CD14-positive monocyte (primary cell): ENCODE results near the gene SEMA3A. TPM values are rescaled to one million over a fixed set of nuclear protein-coding genes. Genes with fewer than 3 reads are reported as not detected.

Source experiments
- DNase-seq, 3 donors: peaks; one replicate each; pipeline ENCODE4 v3.0.0-alpha.2; 2011 to 2022
- H2AFZ ChIP-seq: 2 replicates; pipeline ENCODE4 v1.6.0; 2012; ENCODE audit warnings: mild to moderate bottlenecking, low read depth, low read length, inconsistent platforms; ENCODE audit not compliant: insufficient read depth, poor library complexity, severe bottlenecking
- H3K27ac ChIP-seq, 2 donors: 1 replicate in 1 of 2; 2 replicates in 1 of 2; pipeline ENCODE4 v1.5.1; 2012 to 2013; ENCODE audit warnings: low read length in 2 of 2, control low read depth in 1 of 2, inconsistent platforms in 1 of 2, low read depth in 1 of 2, mild to moderate bottlenecking in 1 of 2
- H3K27me3 ChIP-seq, 2 donors: one replicate each; pipeline versions ENCODE4 v1.6.0 to v1.6.1; 2011 to 2013; ENCODE audit warnings: low read length in 2 of 2; ENCODE audit not compliant: control insufficient read depth in 2 of 2, insufficient read depth in 2 of 2
- H3K36me3 ChIP-seq, 2 donors: replicated peaks in 1 of 2; 1 replicate in 1 of 2; 2 replicates in 1 of 2; pipeline versions ENCODE4 v1.5.1 to v1.6.1; 2012 to 2013; ENCODE audit warnings: low read length in 2 of 2, control low read depth in 1 of 2, inconsistent platforms in 1 of 2, mild to moderate bottlenecking in 1 of 2; ENCODE audit not compliant: insufficient read depth in 2 of 2, control insufficient read depth in 1 of 2
- H3K4me1 ChIP-seq, 2 donors: 1 replicate in 1 of 2; 2 replicates in 1 of 2; pipeline versions ENCODE4 v1.5.1 to v1.6.1; 2012 to 2013; ENCODE audit warnings: low read length in 2 of 2, control low read depth in 1 of 2, inconsistent platforms in 1 of 2, mild to moderate bottlenecking in 1 of 2, moderate library complexity in 1 of 2; ENCODE audit not compliant: insufficient read depth in 2 of 2, control insufficient read depth in 1 of 2
- H3K4me2 ChIP-seq: replicated peaks from 2 replicates; pipeline ENCODE3; 2012; ENCODE audit warnings: low read length, moderate library complexity, mild to moderate bottlenecking; ENCODE audit not compliant: poor library complexity, severe bottlenecking; ENCODE audit errors: extremely low read depth
- H3K4me3 ChIP-seq, 3 experiments: fragments of 200-600 bp in 1 of 3; sonication (generic) in 1 of 3; replicated peaks in 1 of 3; 1 replicate in 2 of 3; 2 replicates in 1 of 3; pipeline ENCODE4 v1.5.1; 2011 to 2013; ENCODE audit warnings: low read length in 3 of 3, mild to moderate bottlenecking in 3 of 3, control low read depth in 2 of 3, low read depth in 2 of 3, inconsistent platforms in 1 of 3, moderate library complexity in 1 of 3
- H3K79me2 ChIP-seq: 2 replicates; pipeline ENCODE4 v1.6.0; 2012; ENCODE audit warnings: mild to moderate bottlenecking, control low read depth, inconsistent platforms, low read length, moderate library complexity; ENCODE audit not compliant: insufficient read depth
- H3K9ac ChIP-seq: 2 replicates; pipeline ENCODE4 v1.6.0; 2017; ENCODE audit warnings: low read length, mild to moderate bottlenecking; ENCODE audit not compliant: insufficient read depth, poor library complexity, severe bottlenecking
- H3K9me3 ChIP-seq, 2 donors: replicated peaks in 1 of 2; 1 replicate in 1 of 2; 2 replicates in 1 of 2; pipeline versions ENCODE4 v1.5.1 to v1.6.1; 2012 to 2013; ENCODE audit warnings: low read length in 2 of 2, control low read depth in 1 of 2; ENCODE audit not compliant: control insufficient read depth in 1 of 2, insufficient read depth in 1 of 2
- H4K20me1 ChIP-seq: 2 replicates; pipeline ENCODE4 v1.6.0; 2012; ENCODE audit warnings: mild to moderate bottlenecking, low read length, control low read depth, moderate library complexity; ENCODE audit not compliant: insufficient read depth
- H3K27ac Mint-ChIP-seq, 7 donors: one replicate each; pipeline ENCODE4 v1.8.0; 2020; ENCODE audit warnings: mild to moderate bottlenecking in 7 of 7, mixed read lengths in 7 of 7, moderate library complexity in 6 of 7, inconsistent platforms in 2 of 7
- H3K27me3 Mint-ChIP-seq, 3 donors: one replicate each; pipeline ENCODE4 v1.8.0; 2021 to 2022; ENCODE audit warnings: low read depth in 3 of 3, mild to moderate bottlenecking in 3 of 3, mixed read lengths in 3 of 3, moderate library complexity in 3 of 3, inconsistent platforms in 1 of 3
- H3K36me3 Mint-ChIP-seq, 2 donors: one replicate each; pipeline ENCODE4 v1.8.0; 2020; ENCODE audit warnings: mixed read lengths in 2 of 2, inconsistent platforms in 1 of 2, mild to moderate bottlenecking in 1 of 2
- H3K4me1 Mint-ChIP-seq: one replicate; pipeline ENCODE4 v1.8.0; 2020; ENCODE audit warnings: mild to moderate bottlenecking, mixed read lengths
- H3K4me3 Mint-ChIP-seq, 2 donors: one replicate each; pipeline ENCODE4 v1.8.0; 2020; ENCODE audit warnings: mild to moderate bottlenecking in 2 of 2, mixed read lengths in 2 of 2, moderate library complexity in 1 of 2
- H3K9me3 Mint-ChIP-seq, 7 donors: one replicate each; pipeline ENCODE4 v1.8.0; 2020 to 2022; ENCODE audit warnings: mixed read lengths in 7 of 7, mild to moderate bottlenecking in 6 of 7, moderate library complexity in 6 of 7, inconsistent platforms in 2 of 7
- CTCF ChIP-seq: fragments of 200-600 bp; IDR thresholded peaks from one replicate; pipeline ENCODE4 v1.8.0; 2022; ENCODE audit warnings: antibody characterized with exemption, mild to moderate bottlenecking
- whole genome bisulfite sequencing: methylation state at CpG from one replicate; pipeline ENCODE4 v1.1.5; 2013; ENCODE audit warnings: missing lambda C conversion rate; ENCODE audit not compliant: insufficient coverage; 5-methylcytosine and 5-hydroxymethylcytosine counted together
- intact Hi-C, 2 donors: fragments of 100-400 bp; cut with micrococcal nuclease; formaldehyde crosslinking; loops; one replicate each; pipeline versions ENCODE4 v1.15.0 to v1.15.1; 2023
- polyA plus RNA-seq, 3 donors: library from polyadenylated mRNA; depleted of rRNA in 1 of 3; unstranded in 2 of 3; stranded (reverse) in 1 of 3; fragments of 300-500 nt in 2 of 3; fragments of >200 nt in 1 of 3; fragmentation: Illumina TruSeq in 2 of 3; gene quantifications; 1 replicate in 2 of 3; 2 replicates in 1 of 3; pipeline ENCODE4 v1.2.3, GENCODE V29; 2012 to 2021

The SEMA3A gene
- polyA plus RNA-seq, 3 donors = 0.03 TPM; not detected in 2

GRCh38 chr7:84113286-84113685 is 81.3 kb downstream of the SEMA3A start:
- H3K4me1 Mint-ChIP-seq = no peaks in the 10 kb centered on the region
- H3K9me3 ChIP-seq = peaks cover 0 to 2% of the 10 kb centered on the region in 2 donors
- H3K36me3 ChIP-seq = no peaks in the 10 kb centered on the region
- no peak overlapping the region for H3K4me3 Mint-ChIP-seq
- H4K20me1 ChIP-seq = no peaks in the 10 kb centered on the region
- no peak overlapping the region for H3K9ac ChIP-seq
- DNase-seq = no peak
- no peak overlapping the region for H3K4me3 ChIP-seq
- H3K4me2 ChIP-seq = no peak overlapping the region
- no peaks in the 10 kb centered on the region for H3K36me3 Mint-ChIP-seq
- peaks cover 0 to 2% (median 0%) of the 10 kb centered on the region in 3 donors for H3K27me3 Mint-ChIP-seq
- H3K79me2 ChIP-seq = no peaks in the 10 kb centered on the region
- intact Hi-C loops = no loop called here
- no peak overlapping the region for H2AFZ ChIP-seq
- no CpG with 5 or more reads among the region's 2 CpGs for WGBS
- H3K4me1 ChIP-seq = no peaks in the 10 kb centered on the region
- H3K27ac Mint-ChIP-seq = no peak overlapping the region
- H3K27me3 ChIP-seq = no peaks in the 10 kb centered on the region
- H3K9me3 Mint-ChIP-seq = peaks cover 0 to 6% (median 0%) of the 10 kb centered on the region in 7 donors
- H3K27ac ChIP-seq = no peak overlapping the region
- TF ChIP-seq CTCF = no peak

- H3K4me3 ChIP-seq = no peak overlapping the region
- no peaks in the 10 kb centered on the region for H3K4me1 ChIP-seq
- no peak overlapping the region for H3K9ac ChIP-seq
- H3K4me2 ChIP-seq = no peak overlapping the region
- Mint-ChIP-seq H3K27me3 (peaks cover 0 to 2% (median 0%) of the 10 kb centered on the region in 3 donors), H3K27ac (no peak overlapping the region), H3K4me1 (no peaks in the 10 kb centered on the region), H3K9me3 (peaks cover 0 to 6% (median 0%) of the 10 kb centered on the region in 7 donors), H3K36me3 (no peaks in the 10 kb centered on the region), H3K4me3 (no peak overlapping the region)
- no peaks in the 10 kb centered on the region for H3K27me3 ChIP-seq
- no peaks in the 10 kb centered on the region for H4K20me1 ChIP-seq
- no peaks in the 10 kb centered on the region for H3K36me3 ChIP-seq
- TF ChIP-seq CTCF = no peak
- WGBS = 100% methylated on average over 1 of the region's 1 CpG
- intact Hi-C loops = no loop called here
- DNase-seq = no peak
- peaks cover 0 to 2% of the 10 kb centered on the region in 2 donors for H3K9me3 ChIP-seq
- H3K79me2 ChIP-seq = no peaks in the 10 kb centered on the region
- no peak overlapping the region for H2AFZ ChIP-seq
- no peak overlapping the region for H3K27ac ChIP-seq
Observed at GRCh38 chr7:84112771-84113170, 81.8 kb downstream of the SEMA3A start.
